GM19324 (cell line): ENCODE measurements around the gene NCL.

ENCODE experiments used
- ATAC-seq: cut with Tn5 transposase; IDR thresholded peaks from one replicate; pipeline ENCODE4 v1.9.1; 2021; ENCODE audit warnings: mild to moderate bottlenecking, moderate library complexity; ENCODE audit not compliant: unreplicated experiment, low FRiP score

The NCL gene

DNA sequence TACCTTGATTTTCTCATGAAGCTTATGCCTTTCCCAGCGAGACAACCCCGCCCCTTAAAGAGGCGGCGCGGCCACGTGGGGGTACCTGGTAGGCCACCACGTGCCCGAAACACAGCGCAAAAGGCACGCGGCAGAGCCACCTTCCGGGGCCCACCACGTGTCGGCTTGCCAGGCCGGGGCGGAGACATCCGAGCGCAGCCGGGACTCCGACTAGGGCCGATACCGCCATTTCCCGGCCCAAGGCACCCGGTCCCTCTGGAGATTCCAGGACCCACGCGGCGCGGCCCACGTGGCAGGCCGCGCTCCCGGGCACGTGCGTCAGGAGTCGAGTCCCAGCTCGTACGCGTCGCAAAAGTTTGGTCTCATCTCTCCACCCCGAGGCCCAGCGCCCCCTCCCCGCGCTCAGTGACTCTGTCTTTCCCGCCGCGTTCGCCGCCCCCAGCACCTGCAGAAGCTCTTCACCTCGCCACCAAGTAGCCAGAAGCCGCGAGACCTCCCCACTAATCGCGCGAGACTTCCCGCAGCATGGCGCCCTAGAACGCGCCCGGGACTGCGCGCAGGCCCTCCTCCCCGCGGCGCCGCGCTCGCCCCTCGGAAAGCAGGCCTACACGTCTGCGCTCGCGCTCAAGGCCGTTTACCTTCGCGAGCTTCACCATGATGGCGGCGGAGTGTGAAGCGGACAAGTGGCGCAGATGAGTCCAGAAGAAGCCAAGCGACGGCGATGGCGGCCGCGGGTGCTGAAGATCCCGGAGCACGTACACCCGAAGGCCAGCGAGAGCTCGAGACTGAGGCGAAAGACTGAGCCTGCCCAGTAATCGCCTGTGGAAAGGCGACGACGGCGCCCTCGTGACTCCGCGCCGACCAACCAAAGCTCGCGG lies at the start of gene NCL:
Gene NCL, minus strand, starts transcription at position 787 of the 878 bp plus-strand sequence. Its CDS starts 131 bp downstream, at position 656.
- ATAC-seq: peak; percentile 90

DNA sequence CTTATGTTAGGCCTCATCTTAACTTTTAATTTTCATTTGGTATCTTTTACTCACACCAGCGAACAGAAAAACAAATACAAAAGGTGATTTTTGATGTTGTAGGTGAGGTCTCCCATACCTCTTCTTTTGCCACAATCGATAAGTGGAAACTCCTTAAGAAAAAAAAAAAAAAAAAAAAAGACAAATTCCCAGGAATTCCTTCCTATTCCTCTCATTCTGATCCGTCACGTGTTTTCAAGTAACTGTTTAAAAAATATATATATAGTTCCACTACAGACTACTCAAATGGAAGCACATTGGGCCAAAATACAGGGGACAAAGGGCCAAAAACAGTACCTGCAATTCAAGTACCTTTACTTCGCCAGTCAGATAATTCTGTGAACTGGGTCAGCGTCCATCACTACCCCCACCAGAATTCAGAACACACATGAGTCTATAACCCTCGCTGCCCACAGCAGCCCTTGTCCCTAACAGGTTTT lies 49.5 kb upstream of the NCL start:
- no peak for ATAC-seq

- ATAC-seq: no peak
Observed at GRCh38 chr2:231512222-231512621, 47.9 kb upstream of the NCL start.

GRCh38 chr2:231503766-231504165 lies 39.5 kb upstream of the NCL start:
- ATAC-seq: no peak

- no peak for ATAC-seq
Observed at GRCh38 chr2:231502596-231502995, 38.3 kb upstream of the NCL start.

DNA sequence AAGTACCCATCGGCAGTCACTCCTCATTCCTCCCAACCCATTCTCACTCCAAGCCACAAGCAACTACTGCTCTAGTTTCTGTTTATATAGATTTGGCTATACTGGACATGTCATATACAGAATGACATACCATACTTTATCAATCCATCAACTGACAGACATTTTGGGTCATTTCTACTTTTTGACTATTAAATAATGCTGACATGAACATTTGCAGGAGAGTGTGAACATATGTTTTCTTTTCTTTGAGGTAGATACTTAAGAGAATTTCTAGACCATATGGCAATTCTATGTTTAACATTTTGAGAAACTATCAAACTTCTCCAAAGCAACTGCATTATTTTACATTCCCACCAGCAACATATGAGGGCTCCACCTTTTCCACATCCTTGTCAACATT lies 33.4 kb upstream of the NCL start:
- ATAC-seq: no peak

- no peak for ATAC-seq
Observed at GRCh38 chr2:231494669-231495068, 30.4 kb upstream of the NCL start.

GRCh38 chr2:231490801-231491200 lies 26.5 kb upstream of the NCL start:
- ATAC-seq: no peak

DNA sequence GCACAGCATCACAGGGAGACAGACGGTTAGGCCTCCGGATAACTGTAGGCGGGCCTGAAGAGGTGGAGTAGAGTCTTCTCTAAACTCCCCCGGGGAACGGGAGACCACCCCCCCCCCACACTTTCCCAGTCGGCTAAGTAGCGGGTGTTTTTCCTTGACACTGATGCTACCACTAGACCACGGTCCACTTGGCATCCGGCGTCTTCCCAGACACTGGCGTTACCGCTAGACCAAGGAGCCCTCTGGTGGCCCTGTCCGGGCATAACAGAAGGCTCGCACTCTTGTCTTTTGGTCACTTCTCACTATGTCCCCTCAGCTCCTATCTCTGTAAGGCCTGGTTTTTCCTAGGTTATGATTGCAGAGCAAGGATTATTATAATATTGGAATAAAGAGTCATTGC lies 25.7 kb upstream of the NCL start:
- ATAC-seq: no peak

- ATAC-seq: no peak
Observed at GRCh38 chr2:231488331-231488730, 24.0 kb upstream of the NCL start.

DNA sequence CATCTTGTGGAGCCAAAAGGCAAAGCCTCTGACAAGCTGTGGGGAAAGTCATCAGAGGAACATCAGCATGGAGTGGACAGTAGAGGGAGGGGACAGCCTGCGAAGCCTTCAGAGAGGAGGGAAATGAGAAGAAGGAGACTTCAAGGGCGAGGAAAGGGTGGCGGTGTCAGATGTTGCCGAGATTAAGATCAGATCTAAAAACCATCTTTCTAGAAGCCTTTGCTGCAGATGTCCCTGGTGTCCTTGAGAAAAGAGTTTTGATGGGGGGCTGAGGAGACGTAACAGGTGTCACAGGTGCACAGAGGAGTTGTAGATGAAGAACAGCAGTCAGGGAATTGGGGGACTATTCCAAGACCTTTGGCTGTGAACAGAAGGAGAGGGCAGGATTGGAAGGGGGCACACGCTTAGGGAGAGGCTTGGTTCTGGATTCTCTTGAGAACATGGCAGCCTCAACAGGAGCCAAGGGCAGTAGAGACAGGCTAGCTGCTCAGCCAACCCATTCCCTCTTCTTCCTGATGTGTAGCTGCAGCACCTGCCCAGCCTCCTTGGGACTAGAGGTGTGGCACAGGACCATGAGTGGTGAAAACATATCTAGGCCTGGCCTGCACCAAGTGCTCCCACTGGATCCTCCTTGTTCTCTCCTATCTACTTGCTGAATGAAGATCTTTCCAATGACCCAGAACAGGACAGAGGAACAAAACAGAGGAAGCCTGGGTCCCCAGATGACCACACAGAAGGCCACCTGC lies 22.7 kb upstream of the NCL start:
- no peak for ATAC-seq

DNA sequence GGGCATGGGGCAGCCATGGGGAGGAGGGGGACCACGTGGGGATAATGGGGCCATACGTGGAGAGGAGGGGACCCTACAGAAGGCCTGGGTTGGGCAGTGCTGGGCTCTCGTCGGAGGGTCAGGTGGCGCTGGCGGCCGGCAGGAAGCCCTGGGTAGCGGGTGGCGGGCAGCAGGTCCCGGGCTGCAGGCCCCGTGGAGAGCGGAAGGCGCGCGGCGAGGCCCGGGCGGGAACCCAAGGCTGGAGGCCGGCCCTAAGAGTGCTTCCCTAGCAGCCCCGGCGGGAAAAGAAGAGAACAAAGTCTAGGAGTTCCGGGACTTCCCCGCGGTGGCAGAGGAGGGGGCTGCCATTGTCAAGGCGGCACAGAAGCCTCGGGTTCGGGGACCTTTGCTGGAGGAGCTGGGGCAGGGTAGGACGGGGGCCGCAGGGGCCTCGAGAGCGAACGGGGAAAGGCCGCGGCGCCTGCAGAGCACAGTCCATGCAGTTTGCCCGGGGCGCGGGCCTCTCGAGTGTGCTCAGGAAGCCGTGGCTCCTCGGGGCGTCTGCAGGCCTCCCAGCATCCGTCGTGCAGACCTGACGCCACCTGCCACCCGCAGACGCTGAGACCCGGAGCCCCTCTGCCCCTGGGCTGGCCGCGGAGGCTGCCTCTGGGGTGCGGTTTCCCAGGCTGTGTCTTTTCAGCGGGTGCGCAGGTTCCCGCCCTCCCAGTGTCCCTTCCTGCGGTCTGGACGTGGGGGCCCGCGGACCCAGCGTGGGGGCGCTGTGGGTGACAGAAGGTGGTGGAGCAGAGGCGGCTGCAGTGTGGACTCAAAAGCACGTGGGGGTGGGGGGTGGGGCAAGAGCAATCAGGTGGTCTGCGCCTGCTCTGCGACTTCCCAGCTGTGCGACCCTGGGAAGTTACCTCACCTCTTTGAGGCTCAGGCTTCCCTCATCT lies 19.4 kb upstream of the NCL start:
- ATAC-seq: no peak

GRCh38 chr2:231482806-231483391 lies 18.6 kb upstream of the NCL start:
- no peak for ATAC-seq

DNA sequence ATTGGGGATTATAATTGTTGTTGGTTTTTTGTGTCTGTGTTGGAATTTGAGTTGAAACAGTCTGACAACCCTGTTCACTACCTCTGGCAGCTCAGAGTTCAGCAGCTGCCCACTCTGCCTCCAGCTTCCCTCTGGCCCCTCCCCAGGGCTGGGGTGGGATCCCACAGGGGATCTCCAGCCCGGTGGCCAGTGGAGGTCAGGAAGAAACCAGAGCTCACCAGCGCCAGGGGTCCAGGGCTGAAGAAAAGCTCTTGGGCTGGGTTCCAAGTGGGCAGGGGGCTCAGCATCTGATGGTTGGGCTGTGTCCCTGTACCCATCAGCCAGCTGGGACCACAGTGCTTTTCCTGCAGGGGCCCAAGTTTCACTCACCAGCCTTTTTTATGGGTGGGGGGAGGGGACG lies 16.5 kb upstream of the NCL start:
- ATAC-seq: no peak

DNA sequence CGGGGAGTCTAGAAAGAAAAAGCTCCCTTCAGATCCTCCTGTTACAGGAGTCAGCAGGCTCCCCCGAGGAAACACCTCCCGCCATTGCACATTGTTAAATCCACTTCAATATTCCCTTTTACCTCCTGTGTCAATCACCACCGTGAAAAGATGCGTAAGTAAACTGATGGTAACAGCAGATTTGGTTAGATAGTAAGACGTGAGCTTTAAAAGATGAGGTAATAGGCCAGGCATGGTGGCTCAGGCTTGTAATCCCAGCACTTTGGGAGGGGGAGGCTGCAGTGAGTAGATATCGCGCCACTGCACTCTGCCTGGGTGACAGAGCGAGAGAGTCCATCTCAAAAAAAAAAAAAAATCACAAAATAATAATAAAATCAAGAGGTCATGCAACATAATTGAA lies 15.2 kb upstream of the NCL start:
- ATAC-seq: no peak

GRCh38 chr2:231476920-231477319 lies 12.6 kb upstream of the NCL start:
- no peak for ATAC-seq

GRCh38 chr2:231475965-231476364 lies 11.7 kb upstream of the NCL start:
- ATAC-seq: no peak

DNA sequence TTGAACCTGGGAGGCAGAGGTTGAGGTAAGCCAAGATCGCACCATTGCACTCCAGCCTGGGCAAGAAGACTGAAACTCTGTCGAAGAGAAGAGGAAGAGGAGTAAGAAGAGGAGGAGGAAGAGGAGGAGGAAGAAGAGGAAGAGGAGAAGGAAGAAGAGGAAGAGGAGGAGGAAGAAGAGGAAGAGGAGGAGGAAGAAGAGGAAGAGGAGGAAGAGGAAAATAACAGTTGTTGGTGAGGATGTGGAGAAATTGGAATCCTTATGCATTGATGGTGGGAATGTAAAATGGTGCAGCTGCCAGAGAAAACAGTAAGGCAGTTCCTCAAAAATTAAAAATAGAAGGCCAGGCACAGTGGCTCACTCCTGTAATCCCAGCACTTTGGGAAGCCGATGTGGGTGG lies 8.5 kb upstream of the NCL start:
- no peak for ATAC-seq

DNA sequence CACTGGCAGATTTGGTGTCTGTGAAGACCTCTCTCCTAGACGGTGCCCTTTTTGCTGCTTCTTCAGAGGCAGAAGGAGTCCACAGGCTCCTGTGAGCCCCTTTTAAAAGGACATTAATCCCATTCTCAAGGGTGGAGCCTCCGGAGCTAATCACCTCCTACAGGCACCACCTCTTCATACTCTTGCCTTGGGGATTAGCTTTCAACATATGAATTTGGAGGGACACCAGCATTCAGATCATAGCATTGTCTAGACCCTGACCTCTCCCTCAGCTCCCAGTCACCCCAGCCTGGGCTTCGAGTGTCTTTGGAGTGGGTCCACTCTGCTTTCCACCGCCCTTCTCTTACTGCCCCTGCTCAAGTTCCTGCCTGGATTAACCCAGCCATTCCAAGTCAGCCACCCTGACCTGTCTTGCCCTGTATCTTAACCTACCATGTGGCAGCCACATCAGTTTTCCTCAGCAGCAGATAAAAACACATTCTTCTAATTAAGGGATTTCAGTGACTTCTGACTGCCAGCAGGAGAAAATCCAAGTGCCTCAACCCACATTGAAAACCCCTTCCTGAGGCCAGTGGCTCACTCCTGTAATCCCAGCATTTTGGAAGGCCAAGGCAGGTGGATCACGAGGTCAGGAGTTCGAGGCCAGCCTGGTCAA lies 6.1 kb upstream of the NCL start:
- ATAC-seq: no peak

- ATAC-seq: no peak
Observed at GRCh38 chr2:231469583-231469950, 5.3 kb upstream of the NCL start.
